ENCODE results near the gene PHKG1. TPM values are rescaled to one million over a fixed set of nuclear protein-coding genes. Genes with fewer than 3 reads are reported as not detected.

The PHKG1 gene
- total RNA-seq, 1 experiment from 2014 or later: 3.9 TPM

DNA sequence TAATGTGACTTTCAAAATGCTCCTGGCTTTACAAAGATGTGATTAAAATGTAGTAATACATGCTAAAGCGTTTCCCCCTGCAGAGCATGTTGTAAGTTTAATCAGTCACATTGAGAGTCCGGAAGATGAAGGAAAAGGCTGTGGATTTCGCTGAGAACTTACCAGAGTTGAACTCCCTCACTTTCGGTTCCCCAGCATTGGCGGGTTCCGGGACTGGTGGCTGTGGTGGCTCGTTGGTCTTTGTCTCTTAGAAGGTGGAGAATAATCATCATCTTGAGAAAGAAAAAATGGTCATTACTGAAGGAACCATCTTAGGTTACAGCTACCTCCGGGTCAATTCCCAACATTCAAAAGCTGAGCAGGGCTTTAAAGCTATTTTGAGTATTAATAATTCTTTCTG is 33.1 kb upstream of the PHKG1 start:
- no peak overlapping the region for H3K4me3 ChIP-seq
- DNase-seq: no peak
- H3K79me2 ChIP-seq (ENCODE audit: low read depth): no peaks in the 10 kb centered on the region
- POLR2A ChIA-PET (ENCODE audit: unreplicated experiment): no interaction called here
- TF ChIP-seq, protein P1, sequence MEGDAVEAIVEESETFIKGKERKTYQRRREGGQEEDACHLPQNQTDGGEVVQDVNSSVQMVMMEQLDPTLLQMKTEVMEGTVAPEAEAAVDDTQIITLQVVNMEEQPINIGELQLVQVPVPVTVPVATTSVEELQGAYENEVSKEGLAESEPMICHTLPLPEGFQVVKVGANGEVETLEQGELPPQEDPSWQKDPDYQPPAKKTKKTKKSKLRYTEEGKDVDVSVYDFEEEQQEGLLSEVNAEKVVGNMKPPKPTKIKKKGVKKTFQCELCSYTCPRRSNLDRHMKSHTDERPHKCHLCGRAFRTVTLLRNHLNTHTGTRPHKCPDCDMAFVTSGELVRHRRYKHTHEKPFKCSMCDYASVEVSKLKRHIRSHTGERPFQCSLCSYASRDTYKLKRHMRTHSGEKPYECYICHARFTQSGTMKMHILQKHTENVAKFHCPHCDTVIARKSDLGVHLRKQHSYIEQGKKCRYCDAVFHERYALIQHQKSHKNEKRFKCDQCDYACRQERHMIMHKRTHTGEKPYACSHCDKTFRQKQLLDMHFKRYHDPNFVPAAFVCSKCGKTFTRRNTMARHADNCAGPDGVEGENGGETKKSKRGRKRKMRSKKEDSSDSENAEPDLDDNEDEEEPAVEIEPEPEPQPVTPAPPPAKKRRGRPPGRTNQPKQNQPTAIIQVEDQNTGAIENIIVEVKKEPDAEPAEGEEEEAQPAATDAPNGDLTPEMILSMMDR (conservative IDR thresholded peaks at IDR 0.05): no peak
- no peak for TF ChIP-seq EZH2 (IDR thresholded peaks at IDR 0.05; ENCODE audit: low read depth)
- no peaks in the 10 kb centered on the region for H3F3A ChIP-seq (ENCODE audit: insufficient read depth, low read depth)
- H3K4me2 ChIP-seq: no peak overlapping the region
- H2AFZ ChIP-seq: no peak overlapping the region
- no peaks in the 10 kb centered on the region for H4K20me1 ChIP-seq (ENCODE audit: insufficient read depth)
- H3K27ac ChIP-seq: no peak overlapping the region
- CTCF ChIA-PET: no interaction called here
- no peaks in the 10 kb centered on the region for H3K27me3 ChIP-seq (ENCODE audit: insufficient read depth, low read depth)
- H3K4me1 ChIP-seq (replicated peaks; ENCODE audit: insufficient read depth): no peaks in the 10 kb centered on the region
- no peaks in the 10 kb centered on the region for H3K36me3 ChIP-seq (ENCODE audit: low read depth)
- intact Hi-C loops (cut with micrococcal nuclease; ENCODE audit: unreplicated experiment): no loop called here
- H3K9me3 ChIP-seq (ENCODE audit: insufficient read depth, low read depth): no peaks in the 10 kb centered on the region
- no TSS peak for BruUV-seq (replicated peaks)
- no peaks in the 10 kb centered on the region for H3K9me2 ChIP-seq (ENCODE audit: insufficient read depth)

DNA sequence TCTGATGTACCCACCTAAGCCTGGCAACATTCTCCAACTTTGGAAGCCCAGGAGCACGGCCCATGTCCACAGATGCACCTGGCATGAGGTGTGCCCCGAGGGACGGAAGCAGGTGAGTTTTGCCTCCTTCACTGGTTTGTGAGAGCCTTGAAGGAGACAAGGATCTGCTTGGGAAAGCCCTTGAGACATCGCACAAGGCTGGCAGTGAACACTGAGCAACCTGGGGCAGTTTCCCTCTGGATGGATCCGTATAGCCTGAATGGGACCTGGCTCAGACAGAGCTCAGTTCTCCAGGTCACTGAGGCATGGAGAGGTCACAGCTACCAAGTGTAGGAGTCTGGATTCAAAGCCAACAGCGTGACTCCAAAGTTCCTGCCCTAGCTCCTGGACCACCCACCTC is 32.2 kb upstream of the PHKG1 start:
- ChIA-PET POLR2A (ENCODE audit: unreplicated experiment) (no interaction called here), CTCF (no interaction called here)
- no peak for DNase-seq
- Histone ChIP-seq H3K27ac (no peak overlapping the region), H3K4me1 (replicated peaks; ENCODE audit: insufficient read depth) (no peaks in the 10 kb centered on the region), H3K9me2 (ENCODE audit: insufficient read depth) (no peaks in the 10 kb centered on the region), H3K9me3 (ENCODE audit: insufficient read depth, low read depth) (no peaks in the 10 kb centered on the region), H3K4me2 (no peak overlapping the region), H4K20me1 (ENCODE audit: insufficient read depth) (no peaks in the 10 kb centered on the region), H3F3A (ENCODE audit: insufficient read depth, low read depth) (no peaks in the 10 kb centered on the region), H3K79me2 (ENCODE audit: low read depth) (no peaks in the 10 kb centered on the region), H3K36me3 (ENCODE audit: low read depth) (no peaks in the 10 kb centered on the region), H3K4me3 (no peak overlapping the region), H2AFZ (no peak overlapping the region), H3K27me3 (ENCODE audit: insufficient read depth, low read depth) (no peaks in the 10 kb centered on the region)
- BruUV-seq (replicated peaks): no TSS peak
- intact Hi-C loops (cut with micrococcal nuclease; ENCODE audit: unreplicated experiment): no loop called here
- TF ChIP-seq, protein P1 (conservative IDR thresholded peaks at IDR 0.05): no peak
- TF ChIP-seq EZH2 (IDR thresholded peaks at IDR 0.05; ENCODE audit: low read depth): no peak

DNA sequence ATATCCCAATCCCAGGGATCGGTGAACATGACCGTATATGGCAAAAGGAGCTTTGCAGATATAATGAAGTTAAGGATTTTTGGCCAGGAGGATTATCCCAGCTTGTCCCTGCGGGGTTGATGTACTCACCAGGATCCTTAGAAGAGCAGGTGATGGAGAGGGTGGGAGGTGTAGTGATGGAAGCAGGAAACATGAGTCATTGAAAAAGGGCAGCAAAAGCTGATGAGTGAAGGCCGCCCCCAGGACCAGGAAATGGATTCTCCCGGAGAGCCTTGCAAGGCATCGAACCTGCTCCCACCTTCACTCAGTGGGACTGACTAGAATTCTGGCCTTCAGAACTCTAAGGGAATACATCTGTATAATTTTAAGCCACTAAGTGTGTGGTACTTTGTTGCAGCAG is 28.7 kb upstream of the PHKG1 start:
- POLR2A ChIA-PET (ENCODE audit: unreplicated experiment): no interaction called here
- no TSS peak for BruUV-seq (replicated peaks)
- intact Hi-C loops (cut with micrococcal nuclease; ENCODE audit: unreplicated experiment): no loop called here
- no peaks in the 10 kb centered on the region for H3K79me2 ChIP-seq (ENCODE audit: low read depth)
- no peaks in the 10 kb centered on the region for H3K9me3 ChIP-seq (ENCODE audit: insufficient read depth, low read depth)
- no peak overlapping the region for H3K4me2 ChIP-seq
- no peaks in the 10 kb centered on the region for H3K36me3 ChIP-seq (ENCODE audit: low read depth)
- no peaks in the 10 kb centered on the region for H3F3A ChIP-seq (ENCODE audit: insufficient read depth, low read depth)
- H3K4me3 ChIP-seq: no peak overlapping the region
- no peaks in the 10 kb centered on the region for H4K20me1 ChIP-seq (ENCODE audit: insufficient read depth)
- H3K4me1 ChIP-seq (replicated peaks; ENCODE audit: insufficient read depth): no peaks in the 10 kb centered on the region
- CTCF ChIA-PET: no interaction called here
- no peaks in the 10 kb centered on the region for H3K27me3 ChIP-seq (ENCODE audit: insufficient read depth, low read depth)
- no peak for TF ChIP-seq EZH2 (IDR thresholded peaks at IDR 0.05; ENCODE audit: low read depth)
- TF ChIP-seq, protein P1 (conservative IDR thresholded peaks at IDR 0.05): no peak
- DNase-seq: no peak
- H3K27ac ChIP-seq: no peak overlapping the region
- H3K9me2 ChIP-seq (ENCODE audit: insufficient read depth): no peaks in the 10 kb centered on the region
- H2AFZ ChIP-seq: no peak overlapping the region

Data from PC-9 (cell line).